GM18873 (cell line): ENCODE data around the gene SKAP2.

Experiments used
- ATAC-seq: cut with Tn5 transposase; IDR thresholded peaks from one replicate; pipeline ENCODE4 v1.9.1; 2021; ENCODE audit warnings: mild to moderate bottlenecking, moderate library complexity, moderate number of reproducible peaks; ENCODE audit not compliant: unreplicated experiment, low FRiP score

Gene SKAP2

GRCh38 chr7:26698806-26699205 lies 165.6 kb downstream of the SKAP2 start:
- no peak for ATAC-seq

GRCh38 chr7:26698194-26698593 lies 166.2 kb downstream of the SKAP2 start:
- no peak for ATAC-seq

GRCh38 chr7:26696978-26697377 lies 167.4 kb downstream of the SKAP2 start:
- ATAC-seq, result no peak

- ATAC-seq, result no peak
Observed at GRCh38 chr7:26696161-26696560, 168.2 kb downstream of the SKAP2 start.

- no peak for ATAC-seq
Observed at GRCh38 chr7:26694713-26695112, 169.7 kb downstream of the SKAP2 start.

- ATAC-seq, result no peak
Observed at GRCh38 chr7:26694141-26694540, 170.2 kb downstream of the SKAP2 start.

GRCh38 chr7:26691886-26692285 lies 172.5 kb downstream of the SKAP2 start:
- ATAC-seq, result no peak

- ATAC-seq, result no peak
Observed at GRCh38 chr7:26691406-26691805, 173.0 kb downstream of the SKAP2 start.

GRCh38 chr7:26690135-26690805 lies 174.1 kb downstream of the SKAP2 start:
- no peak for ATAC-seq

- peak; percentile 73 for ATAC-seq
Observed at GRCh38 chr7:26688936-26689506, 175.4 kb downstream of the SKAP2 start.

- ATAC-seq, result no peak
Observed at GRCh38 chr7:26688388-26688787, 176.0 kb downstream of the SKAP2 start.

- no peak for ATAC-seq
Observed at GRCh38 chr7:26687032-26687431, 177.4 kb downstream of the SKAP2 start.

GRCh38 chr7:26686448-26686981 lies 177.9 kb downstream of the SKAP2 start:
- ATAC-seq, result no peak

GRCh38 chr7:26685606-26686005 lies 178.8 kb downstream of the SKAP2 start:
- no peak for ATAC-seq

GRCh38 chr7:26684447-26684846 lies 179.9 kb downstream of the SKAP2 start:
- ATAC-seq, result no peak

GRCh38 chr7:26683277-26683676 lies 181.1 kb downstream of the SKAP2 start:
- no peak for ATAC-seq

GRCh38 chr7:26681819-26682418 lies 182.5 kb downstream of the SKAP2 start:
- no peak for ATAC-seq

- no peak for ATAC-seq
Observed at GRCh38 chr7:26680587-26680986, 183.8 kb downstream of the SKAP2 start.

- ATAC-seq, result no peak
Observed at GRCh38 chr7:26675143-26675887, 189.1 kb downstream of the SKAP2 start.

GRCh38 chr7:26673858-26674257 lies 190.5 kb downstream of the SKAP2 start:
- no peak for ATAC-seq

- no peak for ATAC-seq
Observed at GRCh38 chr7:26673271-26673670, 191.1 kb downstream of the SKAP2 start.
